ENCODE data around the gene SLC29A1. TPM values are rescaled to one million over a fixed set of nuclear protein-coding genes. Genes with fewer than 3 reads are reported as not detected.
A peak's percentile ranks its signal among the peaks of the same experiment; 100 is the strongest.

SLC29A1 gene
- total RNA-seq, 6 experiments from 2014 or later, result 14.9 to 29.9 (median 26.8) TPM

GRCh38 chr6:44253307-44254101, 30.1 kb downstream of the SLC29A1 start:
- Mint-ChIP-seq H3K27ac (peak overlapping the region; percentile 51), H3K27me3 (ENCODE audit: insufficient read depth) (peaks cover 35% of the 10 kb centered on the region), H3K36me3 (ENCODE audit: low read depth) (peaks cover 78% of the 10 kb centered on the region), H3K9me3 (no peaks in the 10 kb centered on the region), H3K4me1 (ENCODE audit: low read depth) (peaks cover 88% of the 10 kb centered on the region), H3K4me3 (peak overlapping the region; percentile 27)
- DNase-seq, result peak; percentile 52
- TF ChIP-seq, protein P1, sequence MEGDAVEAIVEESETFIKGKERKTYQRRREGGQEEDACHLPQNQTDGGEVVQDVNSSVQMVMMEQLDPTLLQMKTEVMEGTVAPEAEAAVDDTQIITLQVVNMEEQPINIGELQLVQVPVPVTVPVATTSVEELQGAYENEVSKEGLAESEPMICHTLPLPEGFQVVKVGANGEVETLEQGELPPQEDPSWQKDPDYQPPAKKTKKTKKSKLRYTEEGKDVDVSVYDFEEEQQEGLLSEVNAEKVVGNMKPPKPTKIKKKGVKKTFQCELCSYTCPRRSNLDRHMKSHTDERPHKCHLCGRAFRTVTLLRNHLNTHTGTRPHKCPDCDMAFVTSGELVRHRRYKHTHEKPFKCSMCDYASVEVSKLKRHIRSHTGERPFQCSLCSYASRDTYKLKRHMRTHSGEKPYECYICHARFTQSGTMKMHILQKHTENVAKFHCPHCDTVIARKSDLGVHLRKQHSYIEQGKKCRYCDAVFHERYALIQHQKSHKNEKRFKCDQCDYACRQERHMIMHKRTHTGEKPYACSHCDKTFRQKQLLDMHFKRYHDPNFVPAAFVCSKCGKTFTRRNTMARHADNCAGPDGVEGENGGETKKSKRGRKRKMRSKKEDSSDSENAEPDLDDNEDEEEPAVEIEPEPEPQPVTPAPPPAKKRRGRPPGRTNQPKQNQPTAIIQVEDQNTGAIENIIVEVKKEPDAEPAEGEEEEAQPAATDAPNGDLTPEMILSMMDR (IDR thresholded peaks at IDR 0.05), result peak; percentile 79

- no peak for DNase-seq
- H3K4me1 Mint-ChIP-seq (ENCODE audit: low read depth), result peaks cover 79% of the 10 kb centered on the region
Observed at GRCh38 chr6:44254191-44255104, 31.1 kb downstream of the SLC29A1 start.

DNA sequence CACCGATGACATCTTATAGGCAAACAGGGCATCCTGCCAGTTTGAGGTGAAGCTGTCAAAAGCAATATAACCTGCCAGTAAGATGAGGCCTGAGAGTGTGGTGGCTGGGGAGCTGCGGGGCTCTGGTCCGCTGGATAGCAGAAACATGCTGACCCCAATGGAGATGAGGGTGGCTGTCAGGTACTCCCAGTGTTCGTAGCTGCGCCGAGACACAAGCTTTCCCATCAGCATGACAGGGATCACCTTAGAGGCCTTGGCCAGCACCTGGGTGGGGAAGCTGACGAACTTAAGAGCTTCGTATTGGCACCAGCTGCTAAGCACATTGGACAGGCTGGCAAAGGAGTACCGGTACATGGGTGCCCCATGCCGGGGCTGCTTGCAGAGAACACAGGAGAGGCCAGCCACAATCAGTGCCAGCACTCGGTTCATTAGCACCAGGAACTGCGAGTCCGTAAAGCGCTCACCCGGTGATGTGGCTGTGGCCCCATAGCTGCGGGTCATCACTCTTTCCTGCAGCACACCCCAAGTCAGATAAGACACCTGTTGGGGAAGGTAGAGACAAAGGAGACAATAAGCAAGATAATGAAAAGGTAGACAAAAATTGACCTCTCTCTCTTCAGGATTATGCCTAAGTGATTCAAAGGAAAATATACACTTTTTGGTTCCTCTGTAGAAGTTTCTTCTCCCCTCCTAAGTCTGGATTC, 31.9 kb downstream of the SLC29A1 start:
- Mint-ChIP-seq H3K4me3 (peak overlapping the region; percentile 93), H3K4me1 (ENCODE audit: low read depth) (peaks cover 70% of the 10 kb centered on the region), H3K9me3 (no peaks in the 10 kb centered on the region), H3K36me3 (ENCODE audit: low read depth) (peaks cover 61% of the 10 kb centered on the region), H3K27ac (peak overlapping the region; percentile 81), H3K27me3 (ENCODE audit: insufficient read depth) (peaks cover 31% of the 10 kb centered on the region)
- no peak for DNase-seq
- TF ChIP-seq, protein P1 (IDR thresholded peaks at IDR 0.05), result no peak

More at GRCh38 chr6:44254191-44255104, 31.1 kb downstream of the SLC29A1 start:
- H3K36me3 Mint-ChIP-seq (ENCODE audit: low read depth), result peaks cover 69% of the 10 kb centered on the region
- H3K4me3 Mint-ChIP-seq, result peak overlapping the region; percentile 93
- peaks cover 35% of the 10 kb centered on the region for H3K27me3 Mint-ChIP-seq (ENCODE audit: insufficient read depth)
- H3K27ac Mint-ChIP-seq, result peak overlapping the region; percentile 81
- TF ChIP-seq, protein P1 (IDR thresholded peaks at IDR 0.05), result no peak
- no peaks in the 10 kb centered on the region for H3K9me3 Mint-ChIP-seq

DNA sequence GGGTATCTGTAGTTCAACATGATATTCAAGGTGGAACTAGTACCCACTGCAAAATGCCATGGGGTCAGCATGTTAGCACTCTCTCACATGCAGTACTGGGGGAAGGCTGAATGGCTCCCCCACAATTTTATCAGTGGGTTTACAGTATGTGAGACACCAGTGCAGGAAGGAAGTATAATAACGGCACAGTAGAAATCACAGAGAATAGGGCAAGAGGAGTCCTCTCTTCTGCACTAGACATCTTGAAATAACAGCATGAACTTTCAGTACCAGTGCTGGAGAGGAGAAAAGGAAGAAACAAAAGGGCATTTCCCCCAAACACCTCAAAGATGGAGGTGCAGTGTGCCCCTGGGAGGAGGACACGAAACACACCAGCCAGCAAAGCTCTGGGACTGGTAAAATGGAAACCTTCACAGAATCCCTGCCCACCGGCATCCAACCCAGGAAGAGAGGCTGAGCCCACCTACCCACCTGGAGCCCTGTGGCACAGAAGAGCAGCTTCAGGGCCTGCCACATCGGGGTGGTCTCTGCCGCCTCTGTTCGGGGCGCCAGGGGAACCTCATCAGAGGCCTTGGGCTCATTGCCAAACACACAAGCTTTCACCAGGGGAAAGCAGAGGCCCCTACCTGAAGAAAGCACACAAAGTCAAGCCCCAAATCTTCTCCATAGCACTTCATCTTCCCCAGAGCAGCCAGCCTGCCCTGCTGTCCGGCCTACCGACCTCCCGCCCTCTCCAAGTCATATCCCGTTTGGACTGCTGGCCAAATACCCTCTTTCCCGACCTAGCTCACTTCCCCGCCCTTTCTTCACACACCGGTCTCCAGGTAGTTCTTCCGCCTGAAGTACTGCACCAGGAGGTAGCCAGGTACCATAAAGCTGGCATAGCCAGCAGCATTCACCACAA, 32.7 kb downstream of the SLC29A1 start:
- Mint-ChIP-seq H3K27ac (peak overlapping the region; percentile 81), H3K4me1 (ENCODE audit: low read depth) (peaks cover 62% of the 10 kb centered on the region), H3K27me3 (ENCODE audit: insufficient read depth) (peaks cover 29% of the 10 kb centered on the region), H3K9me3 (no peaks in the 10 kb centered on the region), H3K4me3 (peak overlapping the region; percentile 93), H3K36me3 (ENCODE audit: low read depth) (peaks cover 52% of the 10 kb centered on the region)
- TF ChIP-seq, protein P1 (IDR thresholded peaks at IDR 0.05), result no peak
- no peak for DNase-seq
